GM23248 (cell line): ENCODE results near the gene TSHR.

ENCODE experiments used
- EZH2 ChIP-seq: fragments of 200-600 bp; sonication (generic); IDR thresholded peaks from 2 replicates; pipeline ENCODE4 v1.6.1; 2018; ENCODE audit warnings: antibody characterized with exemption, mild to moderate bottlenecking; ENCODE audit not compliant: insufficient read depth, poor library complexity, severe bottlenecking
- EZH2phosphoT487 ChIP-seq: fragments of 200-600 bp; sonication (generic); IDR thresholded peaks from 2 replicates; pipeline ENCODE4 v1.6.1; 2018; ENCODE audit warnings: antibody characterized with exemption, moderate library complexity, mild to moderate bottlenecking, low read depth; ENCODE audit not compliant: insufficient read depth

- TF ChIP-seq EZH2phosphoT487, result no peak
- TF ChIP-seq EZH2, result no peak
Measured at GRCh38 chr14:81147140-81147897, 191.9 kb downstream of the TSHR start.
